Tibial nerve (tissue), 4 donors: ENCODE measurements around the gene PPP1R3G.

Source experiments
- CTCF ChIP-seq, 5 experiments: fragments of 200-600 bp in 3 of 5; fragments of 450-650 bp in 2 of 5; sonication (generic) in 3 of 5; IDR thresholded peaks; one replicate each; pipeline ENCODE4 v1.5.1; 2016 to 2019; ENCODE audit warnings: antibody characterized with exemption in 5 of 5, mild to moderate bottlenecking in 3 of 5, moderate library complexity in 2 of 5
- EP300 ChIP-seq, 2 donors: sonication (generic); formaldehyde crosslinking; IDR thresholded peaks; one replicate each; pipeline ENCODE4 v1.6.1; 2017; ENCODE audit warnings: antibody characterized with exemption in 2 of 2, mild to moderate bottlenecking in 1 of 2
- POLR2A ChIP-seq, 2 donors: fragments of 450-650 bp; IDR thresholded peaks; one replicate each; pipeline ENCODE4 v1.6.1; 2017; ENCODE audit warnings: antibody characterized with exemption in 2 of 2, mild to moderate bottlenecking in 2 of 2, moderate library complexity in 2 of 2

GRCh38 chr6:5110246-5110645, 25.1 kb downstream of the PPP1R3G start:
- no peak for TF ChIP-seq CTCF (IDR thresholded peaks at IDR 0.05)
- no peak for TF ChIP-seq POLR2A (IDR thresholded peaks at IDR 0.05)
- no peak for TF ChIP-seq EP300 (IDR thresholded peaks at IDR 0.05)
